ENCODE results near the gene SHC3.

- TF ChIP-seq EZH2 (IDR thresholded peaks at IDR 0.05; ENCODE audit: borderline replicate concordance, low read depth, low read length, severe bottlenecking), result no peak
- no peak for TF ChIP-seq CTCF (IDR thresholded peaks at IDR 0.05; ENCODE audit: borderline replicate concordance, extremely low read depth, low read length, poor library complexity, severe bottlenecking)
These were observed 69.0 kb downstream of the SHC3 start for GRCh38 chr9:89109666-89110065.

Measured in DND-41 (cell line).